ENCODE results near the gene ST3GAL4. TPM values are rescaled to one million over a fixed set of nuclear protein-coding genes. Genes with fewer than 3 reads are reported as not detected.

Gene ST3GAL4
- total and polyA plus RNA-seq, 9 of the 15 experiments (the other 6 are each of a cell fraction or from before 2014, with no cell fraction given): 0.27 to 22.9 (median 10.5) TPM

GRCh38 chr11:126354631-126355323 lies 709 bp upstream of the ST3GAL4 start (continued):
- TF ChIP-seq CBX3 (IDR thresholded peaks at IDR 0.05; ENCODE audit: borderline replicate concordance in 1 of 2, low read length in 2 of 2) (peak in 1 of 2 experiments; percentile 79; a peak in 1 of 3 replicates), LCOR (CRISPR knock-in tag; IDR thresholded peaks at IDR 0.05) (0 out of 2 replicates have a peak, but pooled peaks have one; percentile 16), RBM14 (IDR thresholded peaks at IDR 0.05; ENCODE audit: borderline replicate concordance, insufficient read depth, low read depth, low read length) (no peak), CCNT2 (IDR thresholded peaks at IDR 0.05; ENCODE audit: borderline replicate concordance, extremely low read depth, insufficient read length, low read depth, low read length) (no peak), PTTG1 (tag; IDR thresholded peaks at IDR 0.05; ENCODE audit: low read depth) (no peak), ZNF57 (CRISPR knock-in tag; IDR thresholded peaks at IDR 0.05) (no peak), ZNF347 (CRISPR knock-in tag; IDR thresholded peaks at IDR 0.05; ENCODE audit: low read depth) (no peak), HDAC6 (IDR thresholded peaks at IDR 0.05; ENCODE audit: low read depth, low read length) (no peak), ZNF717 (CRISPR knock-in tag; IDR thresholded peaks at IDR 0.05) (no peak), LARP7 (IDR thresholded peaks at IDR 0.05) (no peak), KAT7 (CRISPR knock-in tag; IDR thresholded peaks at IDR 0.05; ENCODE audit: borderline replicate concordance) (no peak), ZNF77 (CRISPR knock-in tag; IDR thresholded peaks at IDR 0.05) (no peak), CBFA2T2 (conservative IDR thresholded peaks at IDR 0.05) (no peak), E2F3 (CRISPR knock-in tag; IDR thresholded peaks at IDR 0.05) (no peak), ATF1 (CRISPR knock-in tag; IDR thresholded peaks at IDR 0.05) (no peak), ATF1 (tag; IDR thresholded peaks at IDR 0.05) (no peak), HDGF (IDR thresholded peaks at IDR 0.05) (no peak), NFRKB (IDR thresholded peaks at IDR 0.05; ENCODE audit: low read depth) (0 out of 2 replicates have a peak, but pooled peaks have one; percentile 38), BRF1 (IDR thresholded peaks at IDR 0.05; ENCODE audit: borderline replicate concordance, extremely low read depth, insufficient read length) (no peak)
- TF ChIP-seq, protein P1, sequence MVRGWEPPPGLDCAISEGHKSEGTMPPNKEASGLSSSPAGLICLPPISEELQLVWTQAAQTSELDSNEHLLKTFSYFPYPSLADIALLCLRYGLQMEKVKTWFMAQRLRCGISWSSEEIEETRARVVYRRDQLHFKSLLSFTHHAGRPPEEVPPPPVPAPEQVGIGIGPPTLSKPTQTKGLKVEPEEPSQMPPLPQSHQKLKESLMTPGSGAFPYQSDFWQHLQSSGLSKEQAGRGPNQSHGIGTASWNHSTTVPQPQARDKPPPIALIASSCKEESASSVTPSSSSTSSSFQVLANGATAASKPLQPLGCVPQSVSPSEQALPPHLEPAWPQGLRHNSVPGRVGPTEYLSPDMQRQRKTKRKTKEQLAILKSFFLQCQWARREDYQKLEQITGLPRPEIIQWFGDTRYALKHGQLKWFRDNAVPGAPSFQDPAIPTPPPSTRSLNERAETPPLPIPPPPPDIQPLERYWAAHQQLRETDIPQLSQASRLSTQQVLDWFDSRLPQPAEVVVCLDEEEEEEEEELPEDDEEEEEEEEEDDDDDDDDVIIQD (CRISPR knock-in tag; IDR thresholded peaks at IDR 0.05): no peak
- TF ChIP-seq, protein P2, sequence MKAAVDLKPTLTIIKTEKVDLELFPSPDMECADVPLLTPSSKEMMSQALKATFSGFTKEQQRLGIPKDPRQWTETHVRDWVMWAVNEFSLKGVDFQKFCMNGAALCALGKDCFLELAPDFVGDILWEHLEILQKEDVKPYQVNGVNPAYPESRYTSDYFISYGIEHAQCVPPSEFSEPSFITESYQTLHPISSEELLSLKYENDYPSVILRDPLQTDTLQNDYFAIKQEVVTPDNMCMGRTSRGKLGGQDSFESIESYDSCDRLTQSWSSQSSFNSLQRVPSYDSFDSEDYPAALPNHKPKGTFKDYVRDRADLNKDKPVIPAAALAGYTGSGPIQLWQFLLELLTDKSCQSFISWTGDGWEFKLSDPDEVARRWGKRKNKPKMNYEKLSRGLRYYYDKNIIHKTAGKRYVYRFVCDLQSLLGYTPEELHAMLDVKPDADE (conservative IDR thresholded peaks at IDR 0.05; ENCODE audit: control insufficient read depth, low read depth, low read length): no peak
- TF ChIP-seq, protein P3, sequence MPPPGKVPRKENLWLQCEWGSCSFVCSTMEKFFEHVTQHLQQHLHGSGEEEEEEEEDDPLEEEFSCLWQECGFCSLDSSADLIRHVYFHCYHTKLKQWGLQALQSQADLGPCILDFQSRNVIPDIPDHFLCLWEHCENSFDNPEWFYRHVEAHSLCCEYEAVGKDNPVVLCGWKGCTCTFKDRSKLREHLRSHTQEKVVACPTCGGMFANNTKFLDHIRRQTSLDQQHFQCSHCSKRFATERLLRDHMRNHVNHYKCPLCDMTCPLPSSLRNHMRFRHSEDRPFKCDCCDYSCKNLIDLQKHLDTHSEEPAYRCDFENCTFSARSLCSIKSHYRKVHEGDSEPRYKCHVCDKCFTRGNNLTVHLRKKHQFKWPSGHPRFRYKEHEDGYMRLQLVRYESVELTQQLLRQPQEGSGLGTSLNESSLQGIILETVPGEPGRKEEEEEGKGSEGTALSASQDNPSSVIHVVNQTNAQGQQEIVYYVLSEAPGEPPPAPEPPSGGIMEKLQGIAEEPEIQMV (tag; conservative IDR thresholded peaks at IDR 0.05; ENCODE audit: low read depth): no peak
- TF ChIP-seq, protein P4, sequence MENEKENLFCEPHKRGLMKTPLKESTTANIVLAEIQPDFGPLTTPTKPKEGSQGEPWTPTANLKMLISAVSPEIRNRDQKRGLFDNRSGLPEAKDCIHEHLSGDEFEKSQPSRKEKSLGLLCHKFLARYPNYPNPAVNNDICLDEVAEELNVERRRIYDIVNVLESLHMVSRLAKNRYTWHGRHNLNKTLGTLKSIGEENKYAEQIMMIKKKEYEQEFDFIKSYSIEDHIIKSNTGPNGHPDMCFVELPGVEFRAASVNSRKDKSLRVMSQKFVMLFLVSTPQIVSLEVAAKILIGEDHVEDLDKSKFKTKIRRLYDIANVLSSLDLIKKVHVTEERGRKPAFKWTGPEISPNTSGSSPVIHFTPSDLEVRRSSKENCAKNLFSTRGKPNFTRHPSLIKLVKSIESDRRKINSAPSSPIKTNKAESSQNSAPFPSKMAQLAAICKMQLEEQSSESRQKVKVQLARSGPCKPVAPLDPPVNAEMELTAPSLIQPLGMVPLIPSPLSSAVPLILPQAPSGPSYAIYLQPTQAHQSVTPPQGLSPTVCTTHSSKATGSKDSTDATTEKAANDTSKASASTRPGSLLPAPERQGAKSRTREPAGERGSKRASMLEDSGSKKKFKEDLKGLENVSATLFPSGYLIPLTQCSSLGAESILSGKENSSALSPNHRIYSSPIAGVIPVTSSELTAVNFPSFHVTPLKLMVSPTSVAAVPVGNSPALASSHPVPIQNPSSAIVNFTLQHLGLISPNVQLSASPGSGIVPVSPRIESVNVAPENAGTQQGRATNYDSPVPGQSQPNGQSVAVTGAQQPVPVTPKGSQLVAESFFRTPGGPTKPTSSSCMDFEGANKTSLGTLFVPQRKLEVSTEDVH (IDR thresholded peaks at IDR 0.05; ENCODE audit: low read depth, partially characterized antibody): no peak

Measured in K562 (cell line).